ENCODE measurements around the gene LDLRAP1.
A peak's percentile ranks its signal among the peaks of the same experiment; 100 is the strongest.
"Not testable (repeated sequence)": the region's sequence is repeated elsewhere in the genome, so short reads cannot be mapped to it uniquely, and the experiment has no call there.

LDLRAP1 gene

GRCh38 chr1:25579292-25580252, 36.2 kb downstream of the LDLRAP1 start:
- DNase-seq, result no peak

GRCh38 chr1:25580927-25581326, 37.5 kb downstream of the LDLRAP1 start:
- peak; percentile 19 for DNase-seq

- DNase-seq, result no peak
Observed at GRCh38 chr1:25581764-25582163, 38.4 kb downstream of the LDLRAP1 start.

GRCh38 chr1:25583519-25584370, 40.3 kb downstream of the LDLRAP1 start:
- DNase-seq, result no peak

GRCh38 chr1:25586181-25586588, 42.8 kb downstream of the LDLRAP1 start:
- DNase-seq, result no peak

GRCh38 chr1:25587290-25587689, 43.9 kb downstream of the LDLRAP1 start:
- no peak for DNase-seq

- DNase-seq, result not testable (repeated sequence)
Observed at GRCh38 chr1:25588224-25588623, 44.8 kb downstream of the LDLRAP1 start.

GRCh38 chr1:25588786-25589185, 45.4 kb downstream of the LDLRAP1 start:
- not testable (repeated sequence) for DNase-seq

- no peak for DNase-seq
Observed at GRCh38 chr1:25590096-25590824, 46.9 kb downstream of the LDLRAP1 start.

GRCh38 chr1:25593861-25594260, 50.5 kb downstream of the LDLRAP1 start:
- no peak for DNase-seq

- DNase-seq, result no peak
Observed at GRCh38 chr1:25594971-25595370, 51.6 kb downstream of the LDLRAP1 start.

GRCh38 chr1:25596641-25597040, 53.2 kb downstream of the LDLRAP1 start:
- DNase-seq, result not testable (repeated sequence)

GRCh38 chr1:25598879-25599278, 55.5 kb downstream of the LDLRAP1 start:
- no peak for DNase-seq

GRCh38 chr1:25599969-25600610, 56.7 kb downstream of the LDLRAP1 start:
- DNase-seq, result no peak

- not testable (repeated sequence) for DNase-seq
Observed at GRCh38 chr1:25600971-25601699, 57.7 kb downstream of the LDLRAP1 start.

- not testable (repeated sequence) for DNase-seq
Observed at GRCh38 chr1:25603779-25604538, 60.6 kb downstream of the LDLRAP1 start.

- DNase-seq, result no peak
Observed at GRCh38 chr1:25607123-25607522, 63.7 kb downstream of the LDLRAP1 start.

- DNase-seq, result peak; percentile 84
Observed at GRCh38 chr1:25608488-25609178, 65.2 kb downstream of the LDLRAP1 start.

GRCh38 chr1:25609921-25610320, 66.5 kb downstream of the LDLRAP1 start:
- peak; percentile 81 for DNase-seq

Measured in MV-4-11 (cell line).